HG03432 (cell line): ENCODE results near the gene PLXNA4.
"Not testable (repeated sequence)": the region's sequence is repeated elsewhere in the genome, so short reads cannot be mapped to it uniquely, and the experiment has no call there.

ENCODE experiments used
- ATAC-seq: cut with Tn5 transposase; IDR thresholded peaks from one replicate; pipeline ENCODE4 v1.9.1; 2021; ENCODE audit warnings: mild to moderate bottlenecking, moderate library complexity; ENCODE audit not compliant: unreplicated experiment

Gene PLXNA4

GRCh38 chr7:132397070-132397469, 179.2 kb downstream of the PLXNA4 start:
- ATAC-seq: no peak

GRCh38 chr7:132395361-132395760, 180.9 kb downstream of the PLXNA4 start:
- ATAC-seq: no peak

- ATAC-seq: no peak
These were observed 181.7 kb downstream of the PLXNA4 start for GRCh38 chr7:132394283-132395198.

- ATAC-seq: no peak
These were observed 182.4 kb downstream of the PLXNA4 start for GRCh38 chr7:132393789-132394261.

- ATAC-seq: no peak
These were observed 183.6 kb downstream of the PLXNA4 start for GRCh38 chr7:132392713-132393112.

GRCh38 chr7:132390705-132391104, 185.6 kb downstream of the PLXNA4 start:
- ATAC-seq: no peak

GRCh38 chr7:132390049-132390448, 186.2 kb downstream of the PLXNA4 start:
- ATAC-seq: not testable (repeated sequence)

- ATAC-seq: no peak
These were observed 187.6 kb downstream of the PLXNA4 start for GRCh38 chr7:132388688-132389087.

- no peak for ATAC-seq
These were observed 188.7 kb downstream of the PLXNA4 start for GRCh38 chr7:132387596-132387995.

GRCh38 chr7:132386201-132386681, 190.0 kb downstream of the PLXNA4 start:
- ATAC-seq: no peak

- no peak for ATAC-seq
These were observed 192.3 kb downstream of the PLXNA4 start for GRCh38 chr7:132383962-132384361.

GRCh38 chr7:132381742-132382472, 194.4 kb downstream of the PLXNA4 start:
- ATAC-seq: no peak

- ATAC-seq: no peak
These were observed 196.2 kb downstream of the PLXNA4 start for GRCh38 chr7:132380059-132380458.

- no peak for ATAC-seq
These were observed 197.0 kb downstream of the PLXNA4 start for GRCh38 chr7:132379292-132379691.

GRCh38 chr7:132377703-132378584, 198.3 kb downstream of the PLXNA4 start:
- ATAC-seq: no peak

- ATAC-seq: no peak
These were observed 199.3 kb downstream of the PLXNA4 start for GRCh38 chr7:132377015-132377414.

- ATAC-seq: no peak
These were observed 199.8 kb downstream of the PLXNA4 start for GRCh38 chr7:132376361-132377013.

GRCh38 chr7:132373879-132374278, 202.4 kb downstream of the PLXNA4 start:
- ATAC-seq: no peak

- ATAC-seq: no peak
These were observed 203.2 kb downstream of the PLXNA4 start for GRCh38 chr7:132373041-132373440.

GRCh38 chr7:132371948-132372347, 204.3 kb downstream of the PLXNA4 start:
- ATAC-seq: no peak
